GM18870 (cell line): Measurements from ENCODE around the gene SURF2.

Experiments
- ATAC-seq: cut with Tn5 transposase; IDR thresholded peaks from one replicate; pipeline ENCODE4 v1.9.1; 2021; ENCODE audit warnings: moderate library complexity; ENCODE audit not compliant: unreplicated experiment

Gene SURF2

GRCh38 chr9:133396952-133397351, 40.6 kb downstream of the SURF2 start:
- no peak for ATAC-seq

DNA sequence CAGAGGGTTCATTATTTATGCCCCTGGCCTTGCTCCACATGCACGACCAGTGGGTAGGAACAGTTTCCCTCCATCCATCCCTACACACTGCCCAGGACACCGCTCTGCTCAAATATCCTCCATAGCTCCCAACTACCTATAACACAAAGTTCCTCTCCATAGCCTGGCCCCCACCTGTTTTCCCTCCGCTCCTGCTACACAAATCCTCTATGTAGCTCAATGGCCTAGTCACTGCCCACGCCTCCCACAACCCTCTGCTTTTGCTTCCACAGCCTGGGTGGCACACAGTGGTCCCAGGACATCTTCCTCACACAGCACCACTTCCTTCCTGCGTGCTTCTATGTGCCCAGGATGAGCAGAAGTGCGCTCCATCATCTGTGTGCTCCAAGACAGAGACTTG, 41.0 kb downstream of the SURF2 start:
- ATAC-seq, result no peak

- ATAC-seq, result no peak
Measured at GRCh38 chr9:133397895-133398294, 41.5 kb downstream of the SURF2 start.

GRCh38 chr9:133400292-133400691, 43.9 kb downstream of the SURF2 start:
- ATAC-seq, result no peak

DNA sequence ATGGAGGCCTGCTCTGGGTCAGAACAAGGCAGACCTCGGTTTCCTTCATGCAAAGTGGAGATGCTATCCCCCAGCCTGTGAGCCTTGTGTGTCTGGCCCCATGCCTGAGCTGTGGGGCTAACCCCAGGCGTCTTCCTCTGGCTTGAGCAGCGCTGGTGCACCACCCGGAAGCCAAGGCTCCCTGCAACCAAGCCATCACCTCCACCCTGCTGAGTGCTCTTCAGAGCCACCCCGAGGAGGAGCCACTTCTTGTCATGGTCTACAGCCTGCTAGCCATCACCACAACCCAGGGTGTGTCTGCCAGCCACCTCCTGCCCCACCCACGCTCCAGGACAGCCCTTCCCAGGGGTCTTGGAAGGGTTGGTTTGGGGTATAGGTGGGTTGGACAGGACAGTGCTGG, 45.2 kb downstream of the SURF2 start:
- no peak for ATAC-seq

DNA sequence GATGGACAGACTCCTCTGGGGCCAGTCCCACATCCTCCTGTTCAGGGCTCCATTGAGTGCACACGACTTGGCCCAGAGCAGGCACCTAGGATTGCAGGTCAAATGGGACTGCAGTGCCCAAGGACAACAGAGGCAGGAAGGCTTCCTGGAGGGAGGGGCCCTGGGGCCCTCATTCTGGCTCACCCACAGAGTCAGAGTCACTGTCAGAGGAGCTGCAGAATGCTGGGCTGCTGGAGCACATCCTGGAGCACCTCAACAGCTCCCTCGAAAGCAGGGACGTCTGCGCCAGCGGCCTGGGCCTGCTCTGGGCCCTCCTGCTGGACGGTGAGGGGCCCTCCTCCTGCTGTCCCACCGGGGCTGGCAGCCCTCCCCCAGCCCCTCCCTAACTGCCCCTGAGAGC, 46.3 kb downstream of the SURF2 start:
- no peak for ATAC-seq

DNA sequence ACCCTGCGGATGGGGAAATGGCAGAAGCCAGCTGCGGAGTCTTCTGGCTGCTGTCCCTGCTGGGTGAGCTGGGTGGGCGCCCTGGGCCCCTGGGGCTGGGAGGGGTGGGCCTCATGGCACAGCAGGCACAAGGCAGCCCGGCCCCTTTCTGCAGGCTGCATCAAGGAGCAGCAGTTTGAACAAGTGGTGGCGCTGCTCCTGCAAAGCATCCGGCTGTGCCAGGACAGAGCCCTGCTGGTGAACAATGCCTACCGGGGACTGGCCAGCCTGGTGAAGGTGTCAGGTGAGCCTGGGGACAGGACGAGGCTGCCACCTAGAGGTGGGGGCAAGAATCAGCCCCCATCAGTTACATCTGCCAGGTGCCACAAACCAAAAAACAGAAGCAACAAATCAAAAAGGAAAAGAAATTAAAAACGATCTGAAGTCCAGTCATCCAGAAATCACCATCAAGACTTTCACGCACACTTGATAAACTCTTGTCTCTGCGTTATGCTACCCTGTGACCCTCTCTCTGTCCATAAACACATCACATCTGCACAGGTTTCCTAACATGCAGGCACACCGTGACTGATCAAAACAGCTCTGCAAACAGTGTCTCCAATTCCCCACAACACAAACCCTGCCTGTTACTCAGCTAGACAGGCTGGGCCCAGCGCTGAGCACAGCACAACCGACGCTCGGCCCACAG, 47.6 kb downstream of the SURF2 start:
- ATAC-seq, result no peak

DNA sequence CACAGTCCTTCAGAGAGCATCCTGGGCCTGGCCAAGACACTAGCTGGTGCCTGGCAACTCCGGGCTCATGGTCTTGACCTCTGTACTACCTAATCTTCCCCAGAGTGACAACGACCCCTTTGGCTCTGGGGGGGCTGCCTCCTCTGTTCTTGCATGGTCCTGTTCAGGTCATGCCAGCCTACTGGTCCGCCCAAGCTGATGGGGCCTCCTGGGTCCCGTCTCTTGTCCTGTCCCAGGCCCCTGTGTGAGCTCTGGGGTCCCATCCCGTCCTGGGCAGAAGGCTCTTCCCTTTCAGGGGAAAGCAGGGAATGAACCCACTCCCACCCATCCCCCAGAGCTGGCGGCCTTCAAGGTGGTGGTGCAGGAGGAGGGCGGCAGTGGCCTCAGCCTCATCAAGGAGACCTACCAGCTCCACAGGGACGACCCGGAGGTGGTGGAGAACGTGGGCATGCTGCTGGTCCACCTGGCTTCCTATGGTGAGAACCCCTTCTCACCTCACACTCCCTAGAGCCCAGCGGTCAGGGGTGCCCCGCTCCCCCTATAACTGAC, 48.2 kb downstream of the SURF2 start:
- no peak for ATAC-seq

DNA sequence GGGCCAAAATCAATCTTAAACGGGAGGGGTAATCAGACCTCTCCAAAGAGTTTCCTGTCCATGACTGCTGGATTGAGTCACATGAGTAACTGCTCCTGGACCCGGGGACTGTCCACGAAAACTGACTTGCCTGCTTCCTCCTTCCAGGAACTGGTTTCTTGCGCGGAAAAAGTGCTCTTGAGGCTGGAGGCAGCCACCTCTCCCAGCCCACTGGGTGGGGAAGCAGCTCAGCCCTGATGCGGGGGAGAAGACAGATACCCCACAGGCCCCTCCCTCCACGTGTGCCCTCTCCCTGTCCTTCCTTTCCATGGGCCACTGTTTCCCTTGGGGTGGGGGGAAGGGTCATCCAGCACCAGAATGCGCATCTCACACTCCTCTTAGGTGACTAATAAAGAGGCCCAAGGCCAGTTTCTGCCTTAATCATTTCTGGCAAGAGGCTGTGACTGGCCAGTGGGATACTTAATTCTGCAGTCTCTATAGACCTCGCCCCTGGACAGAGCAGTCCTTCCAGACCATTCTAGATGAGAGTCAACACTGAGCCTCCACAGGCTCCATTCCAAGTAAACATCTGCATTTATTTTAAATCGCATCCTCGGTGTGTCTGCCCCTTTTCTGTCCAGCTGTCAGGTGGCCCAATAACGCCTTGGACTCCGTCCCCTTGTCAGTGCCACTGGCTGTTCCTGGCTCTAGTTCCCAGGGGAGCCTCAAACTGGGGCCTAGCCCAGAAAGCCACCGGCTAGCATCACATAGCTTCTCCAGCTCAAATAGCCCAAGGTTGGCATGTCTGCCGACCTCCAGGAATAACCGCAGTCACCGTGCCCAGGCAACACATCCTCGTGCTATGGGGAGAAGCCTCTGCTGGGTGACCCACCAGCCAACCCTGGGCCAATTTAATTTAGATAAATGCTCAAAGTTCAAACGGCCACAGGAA, 49.4 kb downstream of the SURF2 start:
- ATAC-seq, result no peak

GRCh38 chr9:133406480-133407307, 50.3 kb downstream of the SURF2 start:
- ATAC-seq, result no peak

- no peak for ATAC-seq
Measured at GRCh38 chr9:133408042-133408441, 51.7 kb downstream of the SURF2 start.
